Cortex of kidney (tissue), 1 donor: Measurements from ENCODE around the gene BAIAP3.

Experiments
- DNase-seq: peaks from one replicate; lab custom pipeline; 2025; lab: John Stamatoyannopoulos, UW

BAIAP3 gene

GRCh38 chr16:1348441-1348840, 15.0 kb downstream of the BAIAP3 start:
- DNase-seq: no peak

GRCh38 chr16:1348926-1349325, 15.5 kb downstream of the BAIAP3 start:
- no peak for DNase-seq

GRCh38 chr16:1349351-1349750, 15.9 kb downstream of the BAIAP3 start:
- DNase-seq: no peak

GRCh38 chr16:1349951-1350350, 16.5 kb downstream of the BAIAP3 start:
- no peak for DNase-seq

- no peak for DNase-seq
Observed at GRCh38 chr16:1350691-1351090, 17.2 kb downstream of the BAIAP3 start.

GRCh38 chr16:1351215-1351581, 17.8 kb downstream of the BAIAP3 start:
- no peak for DNase-seq

- DNase-seq: no peak
Observed at GRCh38 chr16:1351582-1352362, 18.3 kb downstream of the BAIAP3 start, which contains the start of the genes GNPTG and TSR3. Gene GNPTG, plus strand, starts transcription at chr16:1351931. Its CDS starts 35 bp downstream, at chr16:1351966. Gene TSR3, minus strand, starts transcription at chr16:1351878. Its CDS starts 74 bp downstream, at chr16:1351804.

GRCh38 chr16:1354815-1355540, 21.5 kb downstream of the BAIAP3 start:
- no peak for DNase-seq

- no peak for DNase-seq
Observed at GRCh38 chr16:1355591-1355990, 22.1 kb downstream of the BAIAP3 start.

- no peak for DNase-seq
Observed at GRCh38 chr16:1356061-1356900, 22.8 kb downstream of the BAIAP3 start.

- DNase-seq: no peak
Observed at GRCh38 chr16:1357906-1358566, 24.6 kb downstream of the BAIAP3 start.

- DNase-seq: no peak
Observed at GRCh38 chr16:1361685-1362360, 28.4 kb downstream of the BAIAP3 start.

GRCh38 chr16:1362807-1363206, 29.4 kb downstream of the BAIAP3 start:
- no peak for DNase-seq

- DNase-seq: no peak
Observed at GRCh38 chr16:1363501-1364041, 30.1 kb downstream of the BAIAP3 start.

- no peak for DNase-seq
Observed at GRCh38 chr16:1364510-1364909, 31.1 kb downstream of the BAIAP3 start.

GRCh38 chr16:1366060-1366711, 32.7 kb downstream of the BAIAP3 start:
- no peak for DNase-seq

GRCh38 chr16:1366712-1367299, 33.4 kb downstream of the BAIAP3 start:
- no peak for DNase-seq

GRCh38 chr16:1367486-1368174, 34.2 kb downstream of the BAIAP3 start:
- DNase-seq: no peak
